OCI-M2 (cell line): ENCODE results near the gene BABAM2.

Source experiments
- DNase-seq: peaks from one replicate; lab custom pipeline; 2025; ENCODE audit not compliant: unreplicated experiment; lab: John Stamatoyannopoulos, UW

The BABAM2 gene

GRCh38 chr2:27906074-27906473 is 15.5 kb downstream of the BABAM2 start:
- no peak for DNase-seq

DNA sequence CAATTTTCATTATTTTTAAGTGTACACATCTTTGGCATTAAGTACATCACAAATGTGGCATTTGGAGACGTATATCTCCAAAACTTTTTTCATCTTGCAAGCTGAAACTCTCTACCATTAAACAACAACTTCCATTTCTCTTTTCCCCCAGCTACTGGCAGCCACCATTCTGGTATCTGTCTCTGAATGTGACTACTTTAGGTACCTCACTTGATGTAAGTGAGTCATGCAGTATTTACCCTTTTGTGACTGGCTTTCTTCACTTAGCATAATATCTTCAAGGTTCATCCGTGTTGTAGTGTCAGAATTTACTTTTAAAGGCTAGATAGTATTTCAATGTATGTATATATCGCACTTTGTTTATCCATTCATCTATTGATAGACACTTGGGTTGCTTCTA is 17.0 kb downstream of the BABAM2 start:
- no peak for DNase-seq

DNA sequence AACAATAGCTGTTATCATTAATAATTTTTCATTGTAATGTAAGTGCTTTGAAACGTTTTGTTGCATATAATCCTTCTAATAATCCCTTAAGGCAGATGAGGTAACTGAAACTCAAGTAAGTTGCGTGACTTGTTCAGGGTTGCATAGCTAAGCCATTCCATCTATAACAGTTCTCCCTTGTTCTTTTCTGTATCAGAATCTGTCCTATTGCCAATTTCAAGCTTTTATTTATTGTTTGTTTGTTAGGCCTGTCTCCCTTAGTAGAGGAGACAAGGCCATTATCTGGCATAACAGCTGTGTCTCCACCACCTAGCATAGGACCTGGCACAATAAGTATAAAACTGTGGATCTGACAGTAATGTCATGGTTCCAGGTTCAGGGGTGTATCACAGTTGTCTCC is 19.4 kb downstream of the BABAM2 start:
- no peak for DNase-seq

DNA sequence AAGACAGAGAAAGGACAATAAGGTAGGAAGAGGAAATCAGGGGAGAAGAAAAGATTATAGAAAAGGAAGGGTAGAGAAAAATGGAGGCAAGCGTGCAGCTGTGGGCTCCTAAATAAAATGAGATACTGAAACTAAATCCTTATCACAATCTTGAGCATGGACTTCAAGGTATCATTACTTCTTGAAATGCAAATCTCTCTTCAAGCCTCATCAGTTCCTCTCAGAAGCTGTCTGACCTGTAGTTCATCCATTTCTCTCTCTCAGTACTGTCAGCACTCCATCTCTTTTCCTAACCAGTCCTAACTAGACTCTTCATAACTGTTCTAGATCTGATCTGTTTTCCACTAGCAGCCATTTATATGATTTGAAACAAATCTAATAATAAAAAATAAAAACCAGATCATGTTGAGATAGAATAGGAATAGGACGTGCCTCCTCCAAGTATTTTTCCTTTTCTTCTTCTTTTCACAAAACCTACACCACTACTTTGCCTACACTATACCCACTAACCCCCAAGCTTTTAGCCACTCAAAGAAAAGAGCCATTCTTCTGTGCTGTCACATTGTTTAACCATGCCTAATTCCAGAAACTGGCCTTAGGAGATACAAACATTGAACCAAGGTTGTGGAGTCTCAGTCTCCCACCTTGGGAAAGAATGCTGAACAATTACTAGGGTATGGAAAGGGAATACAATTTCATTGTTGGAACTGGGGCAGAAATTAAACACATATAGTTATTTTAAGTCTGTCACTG is 21.1 kb downstream of the BABAM2 start:
- DNase-seq: no peak

DNA sequence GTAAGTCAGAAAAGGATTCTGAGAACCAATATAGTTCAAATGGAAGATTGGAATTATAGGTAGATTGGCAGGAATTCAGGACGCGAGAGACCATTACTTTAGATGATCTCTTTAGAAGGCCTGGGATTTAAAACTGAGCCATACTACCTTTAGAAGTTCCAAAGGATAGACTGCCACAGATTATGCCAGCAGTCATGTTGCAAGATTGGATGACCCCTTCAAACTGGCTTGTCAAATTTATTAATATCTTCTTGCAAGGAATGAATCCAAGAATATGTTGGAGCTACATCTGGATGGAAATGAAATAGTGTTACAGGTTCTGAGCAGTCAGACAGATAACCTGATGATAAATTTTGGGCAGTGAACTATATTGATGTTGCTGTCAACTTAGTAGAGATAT is 22.0 kb downstream of the BABAM2 start:
- no peak for DNase-seq

DNA sequence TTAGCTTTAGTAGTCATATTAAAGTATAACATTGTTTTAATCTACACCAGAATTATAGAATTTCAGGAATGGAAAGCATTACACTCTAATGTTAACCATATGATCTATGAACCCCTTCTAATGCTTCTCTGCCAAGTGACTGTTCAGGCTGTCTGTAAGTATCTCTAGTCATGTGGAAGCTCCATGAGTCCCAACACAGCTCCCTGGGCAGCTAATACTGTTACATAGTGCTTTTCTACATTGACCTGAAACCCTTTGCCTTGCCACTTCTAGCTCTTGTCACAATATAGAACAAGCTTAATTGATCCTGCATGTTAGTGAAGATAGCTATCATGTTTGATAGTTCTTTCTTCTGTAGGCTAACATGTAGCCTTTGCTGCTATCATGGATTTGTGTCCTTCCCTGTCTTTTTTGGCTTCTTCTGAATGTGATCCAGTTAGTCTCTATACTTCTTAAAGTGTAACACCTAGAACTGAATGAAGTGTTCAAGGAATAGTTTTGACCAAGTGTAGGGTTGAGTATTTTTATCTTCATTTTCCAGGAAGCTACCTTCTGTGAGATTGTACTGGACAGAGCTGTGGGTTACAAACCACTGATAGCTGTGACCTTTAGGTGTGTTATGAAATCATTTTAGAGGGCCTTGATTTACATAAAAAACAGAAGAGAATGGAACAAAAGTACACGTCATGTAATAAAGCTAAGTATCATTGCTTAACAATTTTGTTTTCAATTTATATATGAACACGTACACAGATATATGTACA is 23.7 kb downstream of the BABAM2 start:
- no peak for DNase-seq

- no peak for DNase-seq
Observed at GRCh38 chr2:27914805-27915175, 24.3 kb downstream of the BABAM2 start.

GRCh38 chr2:27915191-27915590 is 24.7 kb downstream of the BABAM2 start:
- DNase-seq: no peak

DNA sequence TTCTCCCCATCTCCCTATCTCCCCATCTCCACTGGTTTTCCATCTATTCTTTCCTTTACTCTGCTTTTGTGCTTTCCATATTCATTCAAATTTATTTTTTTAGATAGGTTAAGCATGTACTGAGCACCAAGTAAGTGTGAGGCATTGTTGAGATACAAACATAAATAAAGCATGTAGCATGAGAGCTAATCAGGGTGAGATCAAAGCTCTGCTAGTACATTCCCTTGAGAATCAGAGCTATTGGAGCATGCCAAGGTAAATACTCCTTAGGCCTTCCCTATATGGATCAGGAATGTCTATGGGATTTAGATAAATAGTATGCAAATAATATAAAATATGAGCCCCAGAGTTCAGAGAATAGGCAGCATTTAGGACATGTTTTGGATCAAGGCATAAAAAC is 25.3 kb downstream of the BABAM2 start:
- no peak for DNase-seq

DNA sequence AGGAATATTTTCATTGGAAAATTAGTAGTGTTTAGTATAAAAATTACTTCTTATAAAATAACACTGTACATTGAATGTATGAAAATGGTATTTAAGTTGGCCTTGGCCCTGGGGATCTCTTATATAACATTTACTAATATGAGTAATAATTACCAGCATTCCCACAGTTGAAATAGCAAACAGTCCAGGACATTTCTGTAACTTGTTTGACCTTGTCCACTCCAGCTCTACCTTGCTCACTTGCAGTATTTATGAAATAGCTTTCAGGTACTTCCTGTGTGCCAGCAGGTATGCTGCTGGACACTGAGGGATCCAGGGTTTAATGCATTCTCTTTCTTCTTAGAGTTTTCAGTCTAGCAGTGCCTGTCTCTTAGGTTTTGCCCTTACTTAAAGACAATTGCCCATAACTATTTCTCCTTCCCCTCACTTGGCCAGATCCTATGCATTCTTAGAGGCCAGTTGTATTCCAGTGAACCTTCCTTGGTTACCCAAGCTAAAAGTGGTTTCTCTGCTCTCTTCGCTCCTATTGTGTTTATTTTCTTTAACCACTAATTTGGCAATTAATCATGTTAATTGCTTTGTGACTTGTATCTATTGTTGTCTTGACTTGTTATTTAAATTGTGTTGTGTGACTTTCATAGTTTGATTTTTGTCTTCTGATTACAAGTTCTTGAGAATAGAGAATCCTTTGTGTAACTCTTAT is 25.9 kb downstream of the BABAM2 start:
- no peak for DNase-seq

DNA sequence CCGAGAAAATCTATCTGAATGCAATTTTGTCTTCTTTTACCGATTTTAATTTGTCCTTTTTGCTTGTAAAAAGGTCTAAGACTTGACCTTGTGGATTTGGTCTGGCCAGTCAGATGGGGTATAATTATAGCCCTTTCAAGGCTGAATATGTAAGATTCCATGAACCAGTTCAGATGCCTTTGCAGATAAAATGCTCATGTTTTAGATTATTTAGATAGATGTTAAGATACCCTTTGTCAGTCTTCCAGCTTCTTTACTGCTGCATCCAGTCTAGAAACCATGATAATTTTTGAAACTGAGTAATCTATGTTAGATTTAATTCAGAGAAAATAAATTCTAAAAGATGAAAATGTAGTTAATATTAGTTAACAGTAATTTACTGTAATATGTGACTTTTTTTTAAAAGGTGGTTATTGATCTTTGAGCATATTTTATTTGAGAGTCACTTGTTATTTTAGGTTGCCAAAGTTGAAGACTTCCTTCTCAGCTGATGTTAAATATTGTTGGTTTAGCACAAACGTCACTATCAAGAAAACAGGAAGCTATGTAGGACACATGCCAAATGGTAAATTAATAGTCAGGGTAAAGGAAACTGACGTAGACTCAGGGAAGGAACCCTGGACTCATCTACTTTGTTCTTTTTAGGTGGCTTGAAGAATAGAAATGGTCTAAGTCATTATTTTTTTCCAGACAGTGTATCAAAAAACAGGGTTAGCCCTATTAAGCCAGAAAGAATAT is 29.8 kb downstream of the BABAM2 start:
- no peak for DNase-seq

DNA sequence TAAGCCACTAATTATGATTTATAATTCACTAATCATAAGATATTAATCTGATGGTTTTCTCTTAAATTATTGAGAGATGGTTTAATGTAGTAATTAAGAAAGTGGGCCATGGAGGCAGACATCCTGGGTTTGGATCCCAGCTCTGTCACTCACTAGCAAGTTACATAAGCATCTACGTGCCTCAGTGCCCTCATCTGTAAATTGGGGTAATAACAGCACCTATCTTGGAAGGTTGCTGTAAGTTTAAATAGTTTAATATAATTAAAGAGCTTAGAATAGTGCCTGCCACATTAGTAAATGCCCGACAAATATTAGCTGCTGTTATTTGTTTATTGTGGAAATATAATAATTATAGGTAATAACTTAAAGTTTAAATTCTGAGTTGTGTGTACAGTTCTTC is 30.9 kb downstream of the BABAM2 start:
- no peak for DNase-seq

DNA sequence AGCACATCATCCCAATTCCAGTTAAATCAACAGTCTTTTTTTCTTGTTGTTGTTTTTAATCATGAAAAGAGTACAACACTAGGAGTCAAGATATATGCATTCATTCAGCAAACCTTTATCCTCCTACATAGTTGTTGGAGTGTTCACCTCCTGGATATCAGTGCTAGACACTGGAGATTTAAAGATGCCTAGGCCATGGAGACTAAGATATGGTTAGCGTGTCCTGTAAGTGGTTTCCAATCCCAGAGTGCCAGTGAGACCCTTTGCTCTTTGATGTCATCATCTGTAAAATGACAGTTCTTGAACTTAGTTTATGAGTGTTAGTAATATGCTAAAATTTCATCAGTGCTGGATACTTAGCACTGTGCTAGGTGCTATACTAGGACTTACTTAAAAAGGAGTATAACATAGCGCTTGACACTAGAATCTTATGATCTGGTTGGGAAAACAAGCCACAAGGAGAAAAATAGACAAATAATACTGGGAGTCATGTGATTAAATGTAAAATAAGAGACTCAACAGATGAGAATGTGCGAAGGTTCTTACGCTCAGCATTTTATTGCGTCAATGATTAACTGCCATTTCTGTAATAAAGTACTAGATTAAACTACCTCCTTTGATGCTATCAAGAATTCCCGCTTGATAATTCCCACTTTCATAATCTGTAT is 31.5 kb downstream of the BABAM2 start:
- DNase-seq: no peak

GRCh38 chr2:27922842-27923241 is 32.3 kb downstream of the BABAM2 start:
- DNase-seq: no peak

GRCh38 chr2:27925766-27926472 is 35.4 kb downstream of the BABAM2 start:
- no peak for DNase-seq

DNA sequence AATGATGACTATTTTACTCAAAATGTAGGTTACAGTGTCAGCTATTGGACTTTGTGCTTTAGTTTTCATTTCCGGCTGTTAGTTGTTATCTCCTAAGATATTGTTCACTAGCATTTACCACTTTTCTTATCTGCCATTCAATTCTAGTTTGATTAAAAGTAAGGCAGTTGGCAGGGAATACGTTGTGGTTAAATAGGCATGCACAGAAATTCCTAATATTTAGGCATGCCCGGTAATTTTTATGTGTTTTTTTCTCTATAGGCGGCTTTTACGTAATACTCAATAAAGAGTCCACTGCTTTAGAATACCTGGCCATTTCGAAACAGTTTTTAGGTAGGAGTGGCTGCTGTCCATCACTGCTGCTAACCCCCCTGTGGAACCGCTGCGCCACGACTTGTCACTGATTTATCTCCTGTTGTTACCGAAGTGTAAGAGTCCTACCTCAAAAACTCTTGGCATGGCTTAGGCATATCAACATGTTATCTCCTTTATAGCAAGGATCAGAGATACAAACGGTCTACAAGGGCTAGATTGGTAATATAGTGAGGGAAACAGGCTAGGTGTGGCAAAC is 39.5 kb downstream of the BABAM2 start:
- DNase-seq: no peak

DNA sequence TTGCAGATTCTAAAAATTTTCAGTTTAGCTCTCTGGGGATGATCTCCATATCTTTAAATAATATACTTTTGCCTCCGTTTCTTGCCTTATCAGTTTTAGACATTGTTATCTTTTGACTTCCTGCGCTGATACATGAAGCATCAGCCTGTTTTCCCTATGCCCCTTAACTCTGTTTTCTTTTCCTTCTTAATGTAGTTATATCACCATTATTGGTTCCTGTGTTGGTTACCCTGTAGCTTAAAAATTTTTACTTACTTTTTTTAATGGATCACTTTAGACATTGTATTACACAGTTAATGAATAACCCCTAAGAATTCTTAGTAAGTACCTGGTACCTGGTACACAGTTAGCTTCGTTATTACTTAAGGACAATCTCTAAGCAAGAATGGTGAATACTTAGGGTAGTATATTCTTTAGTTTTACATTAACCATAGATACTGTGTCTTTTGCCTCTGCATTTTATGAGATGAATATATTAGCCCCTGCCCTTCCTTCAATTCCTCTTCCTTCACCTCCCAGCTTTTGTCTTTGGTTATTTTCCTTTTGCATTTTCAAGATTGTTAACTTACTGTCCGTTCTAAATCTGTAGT is 40.9 kb downstream of the BABAM2 start:
- no peak for DNase-seq

DNA sequence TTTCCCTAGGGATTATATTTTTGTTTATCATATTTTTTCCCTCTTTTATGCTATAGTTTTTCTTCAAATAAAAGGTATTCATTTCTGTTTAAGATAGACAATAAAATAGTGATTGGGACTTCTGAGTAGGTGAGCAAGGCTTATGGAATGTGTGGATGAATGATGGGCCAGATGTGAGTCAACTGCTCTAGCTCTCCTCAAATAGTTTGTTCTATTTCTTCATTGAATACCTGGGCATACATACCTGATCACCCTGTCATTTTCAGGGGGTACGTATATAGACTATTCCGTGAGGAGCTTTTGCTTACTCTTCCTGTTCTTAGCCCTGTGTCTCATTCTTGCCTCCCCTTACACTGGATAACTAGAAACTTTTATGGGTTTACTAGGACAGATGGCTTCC is 41.9 kb downstream of the BABAM2 start:
- no peak for DNase-seq

DNA sequence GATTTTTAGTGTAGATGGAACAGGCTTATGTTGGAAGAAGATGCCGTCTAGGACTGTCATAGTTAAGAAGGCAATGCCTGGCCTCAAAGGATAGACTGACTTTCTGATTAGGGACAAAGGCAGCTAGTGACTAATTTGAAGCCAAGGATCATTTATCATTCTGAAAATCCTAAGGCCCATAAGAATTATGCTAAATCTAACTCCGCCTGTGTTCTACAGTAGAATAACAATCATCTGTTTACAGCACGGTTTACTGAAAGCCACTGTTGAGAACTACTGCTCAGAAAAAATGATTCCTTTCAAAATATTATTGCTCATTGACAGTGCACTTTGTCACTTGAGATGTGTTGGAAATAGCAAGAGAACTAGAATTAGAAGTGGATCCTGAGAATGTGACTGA is 44.5 kb downstream of the BABAM2 start:
- no peak for DNase-seq
